ENCODE measurements around the gene BCKDHA.
"Not testable (repeated sequence)": the region's sequence is repeated elsewhere in the genome, so short reads cannot be mapped to it uniquely, and the experiment has no call there.

BCKDHA gene

DNA sequence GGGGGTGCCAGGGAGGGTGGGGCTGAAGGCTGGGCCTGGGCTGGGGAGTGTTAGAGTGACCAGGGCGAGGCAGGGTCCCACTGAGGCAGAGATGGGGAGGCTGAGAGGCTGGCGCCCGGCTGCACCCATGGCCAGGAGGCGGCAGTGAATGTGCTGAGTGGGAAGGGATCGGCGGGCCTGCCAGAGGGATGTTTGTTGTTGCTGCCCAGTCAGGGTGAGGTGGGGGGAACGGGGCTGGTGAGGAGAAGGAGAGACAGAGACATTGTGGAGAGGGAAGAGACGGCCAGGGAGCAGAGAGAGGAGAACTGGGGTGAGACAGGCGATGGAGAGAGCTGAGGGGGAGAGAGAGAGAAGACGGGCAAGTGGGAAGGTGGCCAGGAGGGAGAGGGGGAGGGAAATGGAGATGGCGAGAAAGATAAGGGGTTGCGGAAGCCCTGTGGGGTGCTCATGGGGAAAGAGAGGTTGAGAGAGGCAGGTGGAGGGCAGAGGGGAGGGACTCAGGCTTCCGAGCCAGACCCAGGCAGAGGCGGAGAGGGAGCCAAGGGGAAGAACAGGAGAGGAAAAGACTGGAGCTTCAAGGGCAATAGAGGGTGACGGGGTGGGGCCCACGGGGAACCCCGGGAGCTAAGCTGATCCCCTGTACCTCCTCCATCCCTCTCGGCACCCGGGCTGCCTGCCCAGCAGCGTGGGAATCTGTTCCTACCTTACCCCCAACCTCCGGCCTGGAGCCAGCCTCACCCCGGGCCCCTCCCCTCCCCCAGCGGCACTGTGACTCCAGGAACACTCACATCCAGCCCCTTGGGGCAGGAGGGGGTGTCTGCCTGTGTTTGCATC, 30.2 kb downstream of the BCKDHA start:
- DNase-seq, result no peak

GRCh38 chr19:41428481-41428859, 30.9 kb downstream of the BCKDHA start:
- DNase-seq, result no peak

- DNase-seq, result no peak
Measured at GRCh38 chr19:41430922-41431321, 33.3 kb downstream of the BCKDHA start.

GRCh38 chr19:41431426-41432386, 34.1 kb downstream of the BCKDHA start:
- DNase-seq, result peak in 1 of 2 donors; percentile 16

DNA sequence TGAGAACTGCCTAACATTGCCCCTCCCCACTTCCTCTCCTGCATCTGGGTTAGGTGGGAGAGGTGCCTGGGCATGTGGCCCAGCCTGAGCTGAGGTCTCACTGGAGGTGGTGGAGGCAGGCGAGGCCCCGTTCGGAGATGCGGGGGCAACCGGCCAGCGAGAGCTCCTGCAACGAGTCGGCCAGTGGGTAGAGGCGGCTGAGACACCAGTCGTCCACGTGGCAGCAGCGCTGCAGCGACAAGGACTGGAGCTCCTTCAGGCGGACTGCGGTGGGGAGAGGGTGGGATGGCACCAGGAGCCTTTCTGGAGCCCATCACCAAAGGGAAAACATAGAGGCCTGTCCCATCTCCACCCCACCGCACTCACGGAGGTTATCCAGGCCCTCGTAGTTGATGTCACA, 35.6 kb downstream of the BCKDHA start:
- no peak for DNase-seq

DNA sequence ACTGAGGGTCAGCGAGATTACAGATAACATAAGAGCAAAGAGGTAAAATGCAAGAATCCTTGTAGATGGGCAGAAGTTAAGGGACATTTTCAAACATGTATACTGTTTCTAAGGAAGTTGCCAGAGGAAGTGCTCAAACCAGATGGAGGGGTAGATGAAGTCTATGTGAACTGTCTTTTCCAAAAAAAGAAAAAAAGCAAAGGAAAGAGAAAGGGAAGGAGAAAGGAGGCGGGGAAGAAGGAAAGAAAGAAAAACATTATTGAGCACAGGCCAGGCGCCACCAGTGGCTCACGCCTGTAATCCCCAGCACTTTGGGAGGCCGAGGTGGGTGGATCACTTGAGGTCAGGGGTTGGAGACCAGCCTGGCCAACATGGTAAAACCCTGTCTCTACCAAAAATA, 36.8 kb downstream of the BCKDHA start:
- no peak for DNase-seq

DNA sequence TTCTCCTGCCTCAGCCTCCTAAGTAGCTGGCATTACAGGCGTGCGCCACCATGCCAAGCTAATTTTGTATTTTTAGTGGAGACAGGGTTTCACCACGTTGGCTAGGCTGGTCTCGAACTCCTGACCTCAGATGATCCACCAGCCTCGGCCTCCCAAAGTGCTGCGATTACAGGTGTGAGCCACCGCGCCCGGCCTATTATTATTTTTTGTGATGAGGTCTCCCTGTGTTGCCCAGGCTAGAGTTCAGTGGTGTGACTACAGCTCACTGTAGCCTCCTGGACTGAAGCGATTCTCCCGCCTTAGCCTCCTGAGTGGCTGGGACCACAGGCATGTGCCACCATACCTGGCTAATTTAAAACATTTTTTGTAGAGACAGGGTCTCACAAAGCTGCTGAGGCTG, 37.8 kb downstream of the BCKDHA start:
- DNase-seq, result not testable (repeated sequence)

GRCh38 chr19:41435936-41436673, 38.5 kb downstream of the BCKDHA start:
- DNase-seq, result no peak

DNA sequence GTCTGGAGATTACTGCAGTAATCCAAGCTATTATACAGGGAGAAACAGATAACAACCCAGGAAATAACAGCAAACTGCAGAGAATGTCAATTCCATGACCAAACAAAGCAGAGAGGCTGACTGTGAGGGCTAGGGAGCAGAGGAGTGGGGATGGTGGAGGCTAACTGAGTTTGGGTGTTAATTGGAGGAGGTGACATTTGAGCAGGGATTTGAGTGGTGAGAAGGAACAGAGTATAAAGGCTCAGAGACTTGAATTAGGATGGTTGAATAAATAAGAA, 39.0 kb downstream of the BCKDHA start:
- DNase-seq, result no peak

- no peak for DNase-seq
Measured at GRCh38 chr19:41437944-41438574, 40.4 kb downstream of the BCKDHA start.

DNA sequence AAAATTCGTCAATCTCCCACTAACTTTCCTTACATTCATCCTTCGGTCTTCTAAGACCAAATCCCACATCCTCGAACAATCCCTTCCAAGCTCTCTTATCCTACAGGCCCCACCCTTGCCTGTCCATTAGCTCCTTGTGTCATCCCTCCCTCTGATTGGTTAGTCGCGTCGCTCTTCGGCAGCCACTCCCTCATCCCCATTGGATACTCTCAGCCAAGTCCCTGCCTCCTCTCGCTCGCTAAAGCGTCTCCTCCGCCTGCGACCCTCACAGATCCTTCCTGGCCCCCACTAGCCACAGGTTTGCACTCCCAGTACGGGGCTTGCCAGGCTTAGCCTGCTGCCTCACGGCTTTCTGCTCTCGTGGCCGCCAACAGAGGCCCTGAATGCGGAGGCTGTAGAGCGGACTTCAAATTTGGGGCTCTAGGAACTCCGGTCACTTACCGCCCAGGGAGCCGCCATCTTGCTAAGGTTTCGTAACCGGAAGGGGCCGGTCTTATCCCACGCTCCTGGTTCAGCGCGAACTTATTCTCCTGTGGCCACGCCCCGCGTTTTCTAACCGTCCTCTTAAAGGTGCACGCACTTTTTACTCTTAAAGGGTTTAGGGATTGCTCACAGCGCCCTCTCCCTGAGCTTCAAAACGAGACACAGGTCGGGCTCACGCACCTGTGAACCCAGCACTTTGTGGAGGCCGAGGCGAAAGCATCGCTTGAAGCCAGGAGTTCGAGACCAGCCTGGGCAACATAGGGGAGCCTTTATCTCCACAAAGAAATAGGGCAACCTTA, 42.0 kb downstream of the BCKDHA start, which contains the start of gene DMAC2:
Gene DMAC2, minus strand, starts transcription at position 472 of the 782 bp plus-strand sequence. Its CDS starts 13 bp downstream, at position 459.
- peak; percentile 95 to 96 for DNase-seq

GRCh38 chr19:41441321-41441945, 43.8 kb downstream of the BCKDHA start:
- DNase-seq, result no peak

DNA sequence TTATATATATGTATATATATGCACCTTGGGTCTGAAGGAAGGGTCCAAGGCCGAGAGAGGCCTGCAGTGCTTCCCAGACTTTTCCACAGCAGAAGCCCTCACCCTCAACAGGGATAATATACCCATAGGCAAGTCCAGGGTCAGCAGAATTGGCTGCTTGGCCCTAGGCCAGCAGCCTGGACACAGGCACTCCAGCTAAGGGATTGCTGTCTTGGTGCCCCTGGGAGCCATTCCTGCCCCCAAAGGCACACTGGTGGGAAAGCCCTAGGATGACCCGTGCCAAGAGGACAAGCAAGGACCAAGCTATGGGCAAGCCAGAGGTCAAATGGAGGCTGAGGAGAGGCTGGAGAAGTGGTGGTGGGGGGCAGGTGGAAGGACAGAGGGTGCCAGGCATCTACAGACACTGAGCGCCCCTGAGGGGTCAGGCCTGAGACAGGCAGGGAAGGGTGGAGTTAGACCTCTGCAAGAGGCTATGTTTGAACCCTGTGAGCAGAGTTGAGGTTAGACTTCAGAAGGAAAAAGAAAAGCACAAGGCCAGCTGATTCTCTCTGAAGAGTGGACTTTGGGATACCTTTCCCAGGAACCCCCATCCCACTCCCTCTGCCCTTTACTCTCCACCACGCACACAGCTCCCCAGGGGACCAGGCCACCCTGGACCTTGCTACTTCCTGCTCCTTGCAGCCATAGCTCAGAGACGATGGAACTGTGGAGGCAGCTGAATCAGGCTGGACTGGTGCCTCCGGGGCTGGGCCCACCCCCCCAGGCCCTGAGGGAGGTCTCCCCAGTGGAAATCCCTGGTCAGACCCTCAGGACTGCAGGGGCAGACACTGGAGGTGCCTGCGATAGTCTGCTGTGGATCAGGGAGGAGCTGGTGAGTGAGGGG, 45.1 kb downstream of the BCKDHA start, which contains the start of gene ERICH4:
Gene ERICH4, plus strand, starts transcription at position 684 of the 883 bp plus-strand sequence. Its CDS starts 14 bp downstream, at position 698.
- no peak for DNase-seq

GRCh38 chr19:41443813-41444455, 46.3 kb downstream of the BCKDHA start:
- no peak for DNase-seq

DNA sequence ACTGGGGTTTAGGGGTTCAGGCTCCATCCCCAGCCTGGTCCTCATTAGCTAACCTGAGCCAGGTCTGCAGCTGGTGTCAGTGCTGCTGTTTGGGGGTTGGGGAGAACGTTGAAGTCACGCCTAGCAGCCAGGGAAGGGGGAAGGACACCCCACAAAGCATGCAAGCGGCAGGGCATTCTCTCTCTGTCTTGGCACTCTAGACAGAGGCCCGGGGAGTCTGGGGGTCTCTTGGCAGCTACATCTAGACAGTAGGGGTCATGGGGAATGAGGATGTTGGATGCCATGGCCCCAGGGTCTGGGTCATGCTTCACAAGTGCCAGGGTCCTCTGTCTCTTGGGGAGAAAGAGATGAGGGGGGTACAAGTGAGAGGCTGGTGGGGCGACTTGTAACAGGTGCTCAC, 48.0 kb downstream of the BCKDHA start:
- DNase-seq, result no peak

DNA sequence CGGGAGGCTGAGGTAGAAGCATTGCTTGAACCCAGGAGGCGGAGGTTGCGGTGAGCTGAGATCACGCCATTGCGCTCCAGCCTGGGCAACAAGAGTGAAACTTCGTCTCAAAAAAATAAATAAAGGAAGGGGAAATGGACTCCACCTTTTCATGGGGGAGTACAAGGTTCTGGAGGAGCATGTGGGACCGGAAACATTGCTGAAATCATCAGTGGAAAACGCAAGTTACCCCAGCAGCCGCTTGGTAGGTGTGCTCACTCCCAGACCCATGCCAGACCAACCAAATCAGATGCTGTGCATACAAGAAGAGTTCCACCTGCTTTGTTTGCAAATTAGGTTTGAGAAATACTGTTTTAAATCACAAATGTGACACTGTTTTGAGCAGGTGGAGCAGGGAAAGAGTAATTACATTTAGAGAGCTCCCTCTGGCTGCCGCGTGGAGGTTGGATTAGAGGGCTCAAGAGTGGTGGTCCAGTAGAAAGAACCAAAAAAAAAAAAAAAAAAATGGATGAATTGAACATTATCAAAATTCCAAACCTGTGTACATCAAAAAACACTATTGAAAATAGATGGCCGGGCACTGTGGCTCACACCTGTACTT, 50.2 kb downstream of the BCKDHA start:
- no peak for DNase-seq

GRCh38 chr19:41449079-41449864, 51.7 kb downstream of the BCKDHA start:
- DNase-seq, result peak; percentile 25 to 70

- no peak for DNase-seq
Measured at GRCh38 chr19:41449865-41450178, 52.2 kb downstream of the BCKDHA start.

Data from hippocampal formation (tissue), 2 donors.